Measurements from ENCODE around the gene FOXN3. TPM values are rescaled to one million over a fixed set of nuclear protein-coding genes. Genes with fewer than 3 reads are reported as not detected.

The FOXN3 gene
- total and polyA plus RNA-seq, 5 donors: 31.5 to 146 (median 119) TPM

- ATAC-seq (no peak), DNase-seq (no peak)
- no peaks in the 10 kb centered on the region for H3K9me3 ChIP-seq (ENCODE audit: control insufficient read depth, low read length)
- no peak overlapping the region for H3K4me3 ChIP-seq (ENCODE audit: low read length)
- 93% methylated on average over 8 of the region's 8 CpGs for WGBS
- no peaks in the 10 kb centered on the region for H3K27me3 ChIP-seq (ENCODE audit: control insufficient read depth, insufficient read depth)
- H3K4me1 ChIP-seq (ENCODE audit: control insufficient read depth, insufficient read depth, low read length): peaks cover 16% of the 10 kb centered on the region
- H3K27ac ChIP-seq (ENCODE audit: low read length): no peak overlapping the region
- intact Hi-C loops (cut with DNase I): no loop called here
These were observed 170.7 kb downstream of the FOXN3 start for GRCh38 chr14:89246290-89246689.

GRCh38 chr14:89245802-89246201, 171.2 kb downstream of the FOXN3 start:
- 83% methylated on average over 9 of the region's 9 CpGs for WGBS
- peaks cover 19% of the 10 kb centered on the region for H3K4me1 ChIP-seq (ENCODE audit: control insufficient read depth, insufficient read depth, low read length)
- no peak overlapping the region for H3K27ac ChIP-seq (ENCODE audit: low read length)
- intact Hi-C loops (cut with DNase I): no loop called here
- DNase-seq: no peak
- no peak overlapping the region for H3K4me3 ChIP-seq (ENCODE audit: low read length)
- H3K27me3 ChIP-seq (ENCODE audit: control insufficient read depth, insufficient read depth): no peaks in the 10 kb centered on the region
- ATAC-seq: no peak
- H3K9me3 ChIP-seq (ENCODE audit: control insufficient read depth, low read length): no peaks in the 10 kb centered on the region

GRCh38 chr14:89244720-89245119, 172.3 kb downstream of the FOXN3 start:
- peaks cover 19% of the 10 kb centered on the region for H3K4me1 ChIP-seq (ENCODE audit: control insufficient read depth, insufficient read depth, low read length)
- no peak overlapping the region for H3K4me3 ChIP-seq (ENCODE audit: low read length)
- H3K27me3 ChIP-seq (ENCODE audit: control insufficient read depth, insufficient read depth): no peaks in the 10 kb centered on the region
- H3K9me3 ChIP-seq (ENCODE audit: control insufficient read depth, low read length): no peaks in the 10 kb centered on the region
- 96% methylated on average over 6 of the region's 6 CpGs for WGBS
- DNase-seq (no peak), ATAC-seq (no peak)
- intact Hi-C loops (cut with DNase I): no loop called here
- no peak overlapping the region for H3K27ac ChIP-seq (ENCODE audit: low read length)

- intact Hi-C loops (cut with DNase I): no loop called here
- Histone ChIP-seq H3K27me3 (ENCODE audit: control insufficient read depth, insufficient read depth) (no peaks in the 10 kb centered on the region), H3K4me1 (ENCODE audit: control insufficient read depth, insufficient read depth, low read length) (peaks cover 19% of the 10 kb centered on the region), H3K4me3 (ENCODE audit: low read length) (no peak overlapping the region), H3K9me3 (ENCODE audit: control insufficient read depth, low read length) (no peaks in the 10 kb centered on the region), H3K27ac (ENCODE audit: low read length) (no peak overlapping the region)
- DNase-seq (no peak), ATAC-seq (no peak)
- WGBS: 95% methylated on average over 6 of the region's 6 CpGs
These were observed 173.3 kb downstream of the FOXN3 start for GRCh38 chr14:89243741-89244140.

GRCh38 chr14:89243286-89243685, 173.7 kb downstream of the FOXN3 start:
- H3K27me3 ChIP-seq (ENCODE audit: control insufficient read depth, insufficient read depth): no peaks in the 10 kb centered on the region
- H3K27ac ChIP-seq (ENCODE audit: low read length): no peak overlapping the region
- ATAC-seq (peak; percentile 22 to 28), DNase-seq (no peak)
- WGBS: 27% methylated on average over 4 of the region's 4 CpGs
- peaks cover 19% of the 10 kb centered on the region for H3K4me1 ChIP-seq (ENCODE audit: control insufficient read depth, insufficient read depth, low read length)
- H3K9me3 ChIP-seq (ENCODE audit: control insufficient read depth, low read length): no peaks in the 10 kb centered on the region
- intact Hi-C loops (cut with DNase I): no loop called here
- no peak overlapping the region for H3K4me3 ChIP-seq (ENCODE audit: low read length)

- no peak overlapping the region for H3K4me3 ChIP-seq (ENCODE audit: low read length)
These were observed 174.3 kb downstream of the FOXN3 start for GRCh38 chr14:89242652-89243279.

GRCh38 chr14:89241934-89242651, 174.9 kb downstream of the FOXN3 start:
- ATAC-seq (no peak), DNase-seq (peak in 1 of 3 donors; percentile 57)
- intact Hi-C loops (cut with DNase I): no loop called here
- Histone ChIP-seq H3K27me3 (ENCODE audit: control insufficient read depth, insufficient read depth) (no peaks in the 10 kb centered on the region), H3K4me3 (ENCODE audit: low read length) (no peak overlapping the region), H3K27ac (ENCODE audit: low read length) (no peak overlapping the region), H3K4me1 (ENCODE audit: control insufficient read depth, insufficient read depth, low read length) (peaks cover 16% of the 10 kb centered on the region), H3K9me3 (ENCODE audit: control insufficient read depth, low read length) (no peaks in the 10 kb centered on the region)
- WGBS: 66% methylated on average over 8 of the region's 8 CpGs

More at GRCh38 chr14:89242652-89243279, 174.3 kb downstream of the FOXN3 start:
- 43% methylated on average over 9 of the region's 9 CpGs for WGBS
- DNase-seq: no peak
- Histone ChIP-seq H3K4me1 (ENCODE audit: control insufficient read depth, insufficient read depth, low read length) (peaks cover 17% of the 10 kb centered on the region), H3K9me3 (ENCODE audit: control insufficient read depth, low read length) (no peaks in the 10 kb centered on the region), H3K27ac (ENCODE audit: low read length) (peak overlapping the region; percentile 78), H3K27me3 (ENCODE audit: control insufficient read depth, insufficient read depth) (no peaks in the 10 kb centered on the region)
- ATAC-seq: peak; percentile 46 to 61
- intact Hi-C loops (cut with DNase I): no loop called here

GRCh38 chr14:89241257-89241656, 175.8 kb downstream of the FOXN3 start:
- H3K27me3 ChIP-seq (ENCODE audit: control insufficient read depth, insufficient read depth): no peaks in the 10 kb centered on the region
- WGBS: 83% methylated on average over 4 of the region's 4 CpGs
- DNase-seq (no peak), ATAC-seq (no peak)
- intact Hi-C loops (cut with DNase I): no loop called here
- no peak overlapping the region for H3K27ac ChIP-seq (ENCODE audit: low read length)
- H3K4me1 ChIP-seq (ENCODE audit: control insufficient read depth, insufficient read depth, low read length): peaks cover 16% of the 10 kb centered on the region
- H3K9me3 ChIP-seq (ENCODE audit: control insufficient read depth, low read length): no peaks in the 10 kb centered on the region
- H3K4me3 ChIP-seq (ENCODE audit: low read length): no peak overlapping the region

- no peaks in the 10 kb centered on the region for H3K27me3 ChIP-seq (ENCODE audit: control insufficient read depth, insufficient read depth)
- 49% methylated on average over 3 of the region's 3 CpGs for WGBS
- intact Hi-C loops (cut with DNase I): no loop called here
- no peak for ATAC-seq
- H3K27ac ChIP-seq (ENCODE audit: low read length): no peak overlapping the region
- no peak for DNase-seq
- H3K9me3 ChIP-seq (ENCODE audit: control insufficient read depth, low read length): no peaks in the 10 kb centered on the region
- no peak overlapping the region for H3K4me3 ChIP-seq (ENCODE audit: low read length)
- H3K4me1 ChIP-seq (ENCODE audit: control insufficient read depth, insufficient read depth, low read length): peaks cover 16% of the 10 kb centered on the region
These were observed 176.6 kb downstream of the FOXN3 start for GRCh38 chr14:89240414-89240813.

GRCh38 chr14:89239023-89239422, 178.0 kb downstream of the FOXN3 start:
- ATAC-seq (no peak), DNase-seq (no peak)
- peaks cover 18% of the 10 kb centered on the region for H3K4me1 ChIP-seq (ENCODE audit: control insufficient read depth, insufficient read depth, low read length)
- no peak overlapping the region for H3K27ac ChIP-seq (ENCODE audit: low read length)
- H3K9me3 ChIP-seq (ENCODE audit: control insufficient read depth, low read length): no peaks in the 10 kb centered on the region
- no peaks in the 10 kb centered on the region for H3K27me3 ChIP-seq (ENCODE audit: control insufficient read depth, insufficient read depth)
- no peak overlapping the region for H3K4me3 ChIP-seq (ENCODE audit: low read length)
- WGBS: 88% methylated on average over 6 of the region's 6 CpGs
- intact Hi-C loops (cut with DNase I): no loop called here

GRCh38 chr14:89237921-89238529, 179.0 kb downstream of the FOXN3 start:
- Histone ChIP-seq H3K27ac (ENCODE audit: low read length) (no peak overlapping the region), H3K4me1 (ENCODE audit: control insufficient read depth, insufficient read depth, low read length) (peaks cover 13% of the 10 kb centered on the region), H3K27me3 (ENCODE audit: control insufficient read depth, insufficient read depth) (no peaks in the 10 kb centered on the region), H3K4me3 (ENCODE audit: low read length) (no peak overlapping the region), H3K9me3 (ENCODE audit: control insufficient read depth, low read length) (no peaks in the 10 kb centered on the region)
- DNase-seq (no peak), ATAC-seq (no peak)
- WGBS: 92% methylated on average over 7 of the region's 7 CpGs
- intact Hi-C loops (cut with DNase I): no loop called here

Measured in right cardiac atrium (tissue), 5 donors.